NOMO-1 (cell line): Measurements from ENCODE around the gene AUNIP.

Experiments used
- DNase-seq, 2 experiments: peaks; one replicate each; lab custom pipeline; 2025; ENCODE audit not compliant: unreplicated experiment in 2 of 2; lab: John Stamatoyannopoulos, UW

AUNIP gene

GRCh38 chr1:25890239-25891034, 31.2 kb upstream of the AUNIP start:
- no peak for DNase-seq

DNA sequence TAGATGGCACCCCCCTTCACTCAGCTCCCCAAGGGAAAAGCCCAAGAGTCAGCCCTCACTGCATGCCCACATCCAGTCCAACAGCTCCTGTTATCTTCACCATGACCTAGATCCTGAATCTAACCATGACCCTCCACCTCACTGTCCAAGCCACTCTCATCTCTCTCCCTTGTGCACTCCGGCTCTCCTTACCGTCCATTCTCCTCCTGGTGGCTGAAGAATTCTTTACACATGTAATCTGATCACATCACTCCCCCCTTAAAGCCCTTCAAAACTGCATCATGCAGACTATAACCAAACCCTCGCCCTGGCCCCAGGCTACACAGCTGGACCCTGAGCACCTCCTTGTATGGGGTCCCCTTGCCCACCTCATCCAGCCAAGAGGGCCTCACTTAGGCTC, 30.2 kb upstream of the AUNIP start:
- no peak for DNase-seq

GRCh38 chr1:25888426-25888987, 29.2 kb upstream of the AUNIP start:
- DNase-seq = no peak

DNA sequence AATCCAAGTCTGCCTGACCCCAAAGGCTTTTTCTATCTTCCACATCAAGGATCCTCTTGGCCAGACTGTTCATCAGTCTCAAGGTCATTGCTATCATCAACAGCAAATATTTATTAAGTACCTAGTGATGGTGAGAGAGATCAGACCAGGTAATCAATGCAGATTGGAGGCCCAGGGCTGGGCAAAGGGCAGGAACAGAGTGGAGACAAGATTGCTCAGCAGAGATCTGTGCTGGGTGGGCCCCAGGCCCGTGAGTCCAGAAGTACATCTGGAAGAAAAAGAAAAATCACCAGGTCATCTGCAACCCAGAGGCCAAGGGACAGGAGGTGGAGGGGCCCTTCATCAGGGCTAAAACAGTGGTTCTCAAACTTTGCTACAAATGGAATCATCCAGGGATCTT, 26.3 kb upstream of the AUNIP start:
- DNase-seq = no peak

GRCh38 chr1:25881266-25881665, 22.0 kb upstream of the AUNIP start:
- no peak for DNase-seq

DNA sequence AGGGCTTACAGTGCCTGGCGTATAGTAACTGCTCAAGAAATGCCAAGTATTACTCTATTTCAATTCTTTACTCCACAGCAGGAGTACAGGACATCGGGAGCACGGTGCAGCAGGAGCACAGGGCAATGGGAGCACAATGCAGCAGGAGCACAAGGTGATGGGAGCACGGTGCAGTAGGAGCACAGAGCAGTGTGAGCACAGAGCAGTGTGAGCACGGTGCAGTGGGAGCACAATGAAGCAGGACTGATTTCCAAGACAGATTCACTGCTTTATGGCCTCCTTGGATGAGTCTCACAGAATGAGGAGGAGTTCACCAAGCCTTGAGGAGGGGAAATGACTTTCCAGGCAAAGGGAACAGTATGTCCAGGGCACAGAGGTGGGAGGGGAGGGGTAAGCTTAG, 21.3 kb upstream of the AUNIP start:
- DNase-seq = no peak

GRCh38 chr1:25879675-25880074, 20.4 kb upstream of the AUNIP start:
- DNase-seq = no peak

DNA sequence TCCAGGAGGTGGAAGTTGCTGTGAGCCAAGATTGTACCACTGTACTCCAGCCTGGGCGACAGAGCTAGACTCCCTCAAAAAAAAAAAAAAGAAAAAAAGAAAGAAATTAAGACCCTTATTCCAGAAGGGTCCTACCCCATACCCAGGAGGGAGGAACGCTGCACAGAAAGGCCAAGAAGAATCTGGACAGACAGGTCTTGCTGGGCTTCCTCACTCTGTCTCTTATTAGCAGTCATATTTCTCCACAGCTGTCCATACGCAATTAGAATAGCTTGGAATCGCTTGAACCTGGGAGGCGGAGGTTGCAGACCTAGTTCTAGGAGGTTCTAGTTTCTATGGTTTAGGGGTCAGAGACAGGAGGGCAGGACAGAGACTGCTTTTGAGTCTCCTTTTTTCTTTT, 19.4 kb upstream of the AUNIP start:
- no peak for DNase-seq

- DNase-seq = no peak
These were observed 17.9 kb upstream of the AUNIP start for GRCh38 chr1:25877155-25877554.

DNA sequence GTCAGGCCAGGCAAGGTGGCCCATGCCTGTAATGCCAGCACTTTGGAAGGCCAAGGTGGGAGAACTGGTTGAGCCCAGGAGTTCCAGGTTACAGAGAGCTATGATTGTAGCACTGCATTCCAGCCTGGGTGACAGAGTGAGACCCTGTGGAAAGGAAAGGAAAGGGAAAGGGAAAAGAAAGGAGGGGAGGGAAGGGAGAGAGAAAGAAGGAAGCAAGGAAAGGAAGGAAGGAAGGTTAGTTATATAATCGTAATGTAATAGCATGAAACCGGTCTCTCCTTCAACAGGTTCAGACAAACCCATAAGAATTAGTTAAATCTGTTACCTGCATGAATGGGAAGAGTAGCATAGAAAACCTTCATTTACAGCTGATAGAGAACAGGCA, 17.4 kb upstream of the AUNIP start:
- DNase-seq = no peak

GRCh38 chr1:25875856-25876692, 16.8 kb upstream of the AUNIP start:
- DNase-seq = no peak

DNA sequence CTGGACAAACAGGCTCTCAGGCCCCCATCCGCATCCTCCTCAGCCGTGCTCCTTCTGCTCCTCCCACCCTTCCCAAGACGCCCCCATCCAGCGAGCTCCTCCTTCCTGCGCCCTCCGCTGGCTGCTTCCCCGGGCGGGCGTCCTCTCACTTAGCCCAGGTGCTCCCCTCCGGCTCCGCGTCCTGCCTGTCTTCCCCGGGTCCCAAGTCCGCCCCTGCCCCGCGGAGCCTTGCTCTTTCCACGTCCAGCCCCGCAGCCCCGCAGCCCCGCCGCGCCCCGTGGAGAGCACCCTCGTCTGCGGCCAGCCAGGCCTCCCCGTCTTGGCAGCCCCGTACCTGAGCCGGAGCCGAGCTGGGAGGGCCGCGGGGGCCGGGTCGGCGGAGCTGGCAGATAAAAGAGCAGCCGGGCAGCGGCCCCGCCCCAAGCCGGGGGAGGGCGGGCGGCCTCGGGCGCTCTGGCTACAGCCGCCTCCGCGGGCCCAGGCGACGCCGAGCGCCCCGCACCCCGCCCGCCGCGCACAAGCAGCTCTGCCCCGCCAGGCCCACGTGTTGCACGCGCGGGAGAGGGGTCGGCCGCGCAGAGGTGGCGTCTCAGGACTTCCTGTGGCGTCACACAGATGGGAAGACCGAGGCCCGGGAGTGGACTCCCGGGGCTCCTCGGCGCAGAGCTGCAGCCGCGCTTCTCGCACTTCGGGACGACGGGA, 16.0 kb upstream of the AUNIP start, which contains the start of gene PAQR7:
Gene PAQR7, minus strand, starts transcription at position 555 of the 702 bp plus-strand sequence. CDS start 11,869 bp downstream, outside the sequence.
- DNase-seq = peak; percentile 60 to 81

GRCh38 chr1:25874635-25875153, 15.4 kb upstream of the AUNIP start:
- DNase-seq = no peak

GRCh38 chr1:25874209-25874608, 15.0 kb upstream of the AUNIP start:
- no peak for DNase-seq

- DNase-seq = no peak
These were observed 13.9 kb upstream of the AUNIP start for GRCh38 chr1:25873120-25873519.

DNA sequence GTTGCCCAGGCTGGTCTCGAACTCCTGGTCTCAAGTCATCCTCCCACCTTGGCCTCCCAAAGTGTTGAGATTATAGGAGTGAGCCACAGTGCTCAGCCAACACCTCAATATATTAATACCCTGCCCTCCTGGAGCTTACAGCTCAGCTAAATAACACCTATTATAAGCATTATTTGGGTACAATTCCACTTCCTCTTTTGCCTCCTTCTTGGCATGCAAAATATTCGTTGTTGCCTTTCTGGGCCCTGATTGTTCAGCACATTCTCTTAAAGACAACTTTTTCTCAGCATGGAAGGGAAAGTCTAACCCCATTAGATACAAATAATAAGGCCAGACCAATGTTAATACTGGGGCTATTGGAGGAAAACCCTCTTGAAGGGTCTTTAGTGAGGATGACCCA, 13.5 kb upstream of the AUNIP start:
- DNase-seq = peak; percentile 8 to 30

DNA sequence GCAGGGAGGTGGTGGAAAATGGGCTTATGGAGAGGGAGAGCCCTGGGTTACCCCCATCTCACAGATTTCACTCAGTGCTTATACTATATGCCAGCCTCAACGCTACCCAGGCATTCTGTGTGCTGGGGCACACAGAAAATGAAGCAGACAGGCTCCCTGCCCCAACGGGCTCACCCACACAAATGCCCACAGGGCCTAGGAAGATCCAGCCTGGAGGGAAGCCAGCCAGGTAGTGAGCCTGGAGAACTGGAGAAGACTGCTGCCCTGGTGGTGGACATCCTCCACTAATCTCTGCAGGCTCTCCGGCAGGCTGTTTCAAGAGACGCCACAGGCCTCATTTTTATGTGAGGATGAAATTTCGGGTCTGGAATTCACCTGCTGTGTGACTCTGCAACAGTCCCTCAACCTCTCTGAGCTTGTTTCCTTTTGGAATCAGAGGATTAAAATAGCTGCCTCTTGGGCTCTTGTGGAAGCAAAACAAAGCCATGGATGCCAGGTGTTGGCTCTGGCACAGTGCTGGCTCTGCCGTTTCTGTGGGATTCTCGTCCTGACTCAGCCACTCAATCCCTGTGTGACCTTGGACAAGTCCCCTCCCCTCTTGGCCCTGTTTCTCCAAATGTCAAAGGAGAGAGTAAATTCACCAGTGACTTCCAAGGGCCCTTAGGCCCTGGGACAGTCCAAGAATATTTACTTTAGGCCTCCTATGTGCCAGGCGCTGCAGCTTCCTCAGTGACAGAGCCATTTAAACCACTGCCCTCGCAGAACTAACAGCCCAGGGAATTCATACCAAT, 12.6 kb upstream of the AUNIP start:
- no peak for DNase-seq

DNA sequence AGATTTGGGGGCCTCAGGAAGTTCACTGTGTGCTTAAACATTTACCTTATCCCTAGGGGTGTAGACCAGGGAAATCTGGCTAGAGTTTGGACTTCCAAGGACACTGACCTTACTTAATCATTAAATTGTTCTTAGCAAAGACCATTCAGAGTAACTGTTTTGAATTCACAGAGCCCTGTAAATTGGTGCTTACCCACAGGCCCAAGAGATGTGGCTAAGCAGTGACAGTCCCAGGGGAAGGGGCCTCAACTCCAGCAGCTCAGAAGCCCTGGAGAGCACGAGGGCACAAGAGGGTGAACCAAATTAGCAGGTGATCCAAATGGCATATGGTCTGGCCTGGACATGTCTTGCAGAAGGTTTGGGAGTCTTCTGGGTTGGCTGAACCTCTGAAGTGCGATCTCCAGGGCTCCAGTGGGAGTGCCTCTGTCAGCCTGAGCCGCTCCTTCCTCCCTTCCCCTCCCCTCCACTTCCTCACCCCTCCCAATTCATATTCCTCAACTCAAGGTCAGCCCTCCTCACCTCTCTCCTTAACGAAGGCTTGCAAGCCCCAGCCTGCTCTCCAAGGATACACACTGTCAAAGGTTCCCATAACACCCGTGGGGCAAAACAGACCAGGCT, 11.9 kb upstream of the AUNIP start:
- no peak for DNase-seq

GRCh38 chr1:25870614-25871013, 11.4 kb upstream of the AUNIP start:
- no peak for DNase-seq
